Ishikawa (cell line): ENCODE results near the gene C7.

ENCODE experiments used
- EGR1 ChIP-seq: IDR thresholded peaks from 2 replicates; pipeline ENCODE4 v1.6.1; 2012
- EP300 ChIP-seq: IDR thresholded peaks from 2 replicates; pipeline ENCODE4 v1.6.1; 2012; ENCODE audit warnings: borderline replicate concordance
- FOXM1 ChIP-seq: IDR thresholded peaks from 2 replicates; pipeline ENCODE4 v1.6.1; 2012; ENCODE audit warnings: low read depth, borderline replicate concordance
- NFIC ChIP-seq: IDR thresholded peaks from 2 replicates; pipeline ENCODE4 v1.6.1; 2012
- RAD21 ChIP-seq: IDR thresholded peaks from 2 replicates; pipeline ENCODE4 v1.6.1; 2012; ENCODE audit warnings: low read depth
- TAF1 ChIP-seq: IDR thresholded peaks from 2 replicates; pipeline ENCODE4 v1.6.1; 2012; ENCODE audit warnings: low read depth, mild to moderate bottlenecking
- TCF12 ChIP-seq: IDR thresholded peaks from 2 replicates; pipeline ENCODE4 v1.6.1; 2012; ENCODE audit warnings: low read depth
- USF1 ChIP-seq: IDR thresholded peaks from 2 replicates; pipeline ENCODE4 v1.6.1; 2012
- YY1 ChIP-seq: IDR thresholded peaks from 2 replicates; pipeline ENCODE4 v1.6.1; 2012; ENCODE audit warnings: low read depth
- TF ChIP-seq, protein P1 (sequence below): IDR thresholded peaks from 2 replicates; pipeline ENCODE4 v1.6.1; 2012; ENCODE audit warnings: low read depth, mild to moderate bottlenecking

DNA sequence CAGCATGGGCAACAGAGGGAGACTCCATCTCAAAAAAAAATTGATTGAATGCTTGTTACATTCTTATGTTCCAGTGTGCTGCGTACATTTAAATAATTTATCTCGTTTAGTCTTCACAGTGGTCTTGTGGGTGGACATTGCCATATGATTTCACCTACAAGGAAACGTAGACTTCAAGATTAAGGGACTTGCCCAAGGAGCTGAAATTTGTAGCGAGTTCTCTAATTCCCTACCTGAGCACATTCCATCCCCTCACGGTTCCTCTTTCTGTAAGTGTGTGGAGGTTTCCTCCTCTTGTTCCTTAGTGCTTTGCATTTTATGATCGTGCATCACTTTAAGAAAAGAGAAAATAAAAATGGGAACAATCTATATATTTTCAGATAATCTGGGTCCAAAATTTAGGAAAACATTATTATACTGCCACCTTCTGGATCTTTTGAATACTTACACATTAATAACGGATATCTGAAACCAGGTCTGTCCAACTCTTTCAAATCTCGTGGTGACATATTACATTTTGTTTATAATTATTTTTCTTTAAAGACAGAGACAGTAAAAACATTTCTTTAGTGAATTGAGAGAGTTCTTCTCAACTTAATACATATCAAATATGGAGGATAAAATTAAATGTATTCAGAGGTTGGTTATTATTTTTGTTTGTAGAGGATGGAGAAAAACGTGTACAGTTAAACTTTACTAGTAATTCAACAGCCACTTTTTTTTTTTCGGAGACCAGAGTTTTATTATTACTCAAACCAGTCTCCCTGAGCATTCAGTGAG lies 29.9 kb upstream of the C7 start:
- TF ChIP-seq TAF1 (no peak), RAD21 (peak; percentile 56), YY1 (no peak), NFIC (no peak), USF1 (no peak), TCF12 (no peak), EP300 (no peak), FOXM1 (no peak), EGR1 (no peak)
- TF ChIP-seq, protein P1, sequence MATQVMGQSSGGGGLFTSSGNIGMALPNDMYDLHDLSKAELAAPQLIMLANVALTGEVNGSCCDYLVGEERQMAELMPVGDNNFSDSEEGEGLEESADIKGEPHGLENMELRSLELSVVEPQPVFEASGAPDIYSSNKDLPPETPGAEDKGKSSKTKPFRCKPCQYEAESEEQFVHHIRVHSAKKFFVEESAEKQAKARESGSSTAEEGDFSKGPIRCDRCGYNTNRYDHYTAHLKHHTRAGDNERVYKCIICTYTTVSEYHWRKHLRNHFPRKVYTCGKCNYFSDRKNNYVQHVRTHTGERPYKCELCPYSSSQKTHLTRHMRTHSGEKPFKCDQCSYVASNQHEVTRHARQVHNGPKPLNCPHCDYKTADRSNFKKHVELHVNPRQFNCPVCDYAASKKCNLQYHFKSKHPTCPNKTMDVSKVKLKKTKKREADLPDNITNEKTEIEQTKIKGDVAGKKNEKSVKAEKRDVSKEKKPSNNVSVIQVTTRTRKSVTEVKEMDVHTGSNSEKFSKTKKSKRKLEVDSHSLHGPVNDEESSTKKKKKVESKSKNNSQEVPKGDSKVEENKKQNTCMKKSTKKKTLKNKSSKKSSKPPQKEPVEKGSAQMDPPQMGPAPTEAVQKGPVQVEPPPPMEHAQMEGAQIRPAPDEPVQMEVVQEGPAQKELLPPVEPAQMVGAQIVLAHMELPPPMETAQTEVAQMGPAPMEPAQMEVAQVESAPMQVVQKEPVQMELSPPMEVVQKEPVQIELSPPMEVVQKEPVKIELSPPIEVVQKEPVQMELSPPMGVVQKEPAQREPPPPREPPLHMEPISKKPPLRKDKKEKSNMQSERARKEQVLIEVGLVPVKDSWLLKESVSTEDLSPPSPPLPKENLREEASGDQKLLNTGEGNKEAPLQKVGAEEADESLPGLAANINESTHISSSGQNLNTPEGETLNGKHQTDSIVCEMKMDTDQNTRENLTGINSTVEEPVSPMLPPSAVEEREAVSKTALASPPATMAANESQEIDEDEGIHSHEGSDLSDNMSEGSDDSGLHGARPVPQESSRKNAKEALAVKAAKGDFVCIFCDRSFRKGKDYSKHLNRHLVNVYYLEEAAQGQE: no peak
